ENCODE measurements around the gene PIGR.

DNA sequence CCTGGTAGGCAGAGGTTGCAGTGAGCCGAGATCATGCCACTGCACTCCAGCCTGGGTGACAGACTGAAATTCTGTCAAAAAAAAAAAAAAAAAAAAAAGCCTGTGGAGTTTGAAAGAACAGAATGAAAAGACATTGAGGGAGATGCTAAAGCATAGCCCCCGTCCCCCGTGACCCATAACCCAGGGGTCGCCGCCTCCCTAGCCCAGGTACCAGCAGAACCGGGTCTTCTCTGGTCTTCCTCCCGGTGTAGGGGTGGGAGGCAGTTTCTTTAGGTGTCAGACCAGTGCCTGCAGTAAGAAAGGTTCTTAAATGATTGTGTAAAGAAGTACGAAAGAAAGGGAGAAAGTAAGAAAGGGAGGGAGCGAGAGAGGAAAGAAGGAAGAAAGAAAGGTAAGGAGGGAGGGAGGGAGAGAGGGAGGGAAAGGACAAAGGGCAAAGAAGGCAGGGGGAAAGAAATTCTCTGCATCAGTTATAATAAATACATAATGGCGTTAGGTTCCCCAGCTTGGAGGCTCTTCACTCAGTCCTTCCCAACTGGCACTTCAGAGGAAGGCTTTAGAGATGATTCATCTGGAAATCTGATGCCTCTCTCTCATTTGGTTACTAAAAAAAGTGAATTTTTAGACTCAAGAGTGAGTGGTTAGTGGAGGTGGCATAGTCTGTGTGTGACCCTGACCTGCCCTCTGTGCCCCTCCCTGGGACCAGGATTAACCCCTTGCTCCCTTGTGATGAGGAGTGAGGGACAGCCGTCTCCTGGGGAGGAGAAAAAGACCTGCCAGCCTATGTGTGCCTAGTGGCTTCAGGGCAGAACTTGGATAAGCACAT lies 48.0 kb downstream of the PIGR start:
- TF ChIP-seq POLR2A (IDR thresholded peaks at IDR 0.05; ENCODE audit: low read depth, low read length) (no peak), TAF1 (IDR thresholded peaks at IDR 0.05; ENCODE audit: low read depth, low read length) (no peak), POLR2AphosphoS5 (IDR thresholded peaks at IDR 0.05; ENCODE audit: low read depth, low read length) (no peak), PAX5 (IDR thresholded peaks at IDR 0.05; ENCODE audit: insufficient read depth, low read length, severe bottlenecking) (no peak), SPI1 (IDR thresholded peaks at IDR 0.05; ENCODE audit: low read depth, low read length) (no peak)

All from GM12891 (cell line).